Activated gamma-delta T cell treated with Interleukin-2 at 50 U/mL for 16 hours (primary cell): ENCODE results near the gene C1QTNF6.

Experiments
- DNase-seq: peaks from one replicate; pipeline ENCODE4 v3.0.0-alpha.2; 2020

The C1QTNF6 gene

GRCh38 chr22:37190262-37190780 lies 2.3 kb upstream of the C1QTNF6 start:
- no peak for DNase-seq

GRCh38 chr22:37188901-37189466 lies 937 bp upstream of the C1QTNF6 start:
- no peak for DNase-seq

- DNase-seq, result no peak
These were observed 526 bp downstream of the C1QTNF6 start for GRCh38 chr22:37187552-37187890.

- no peak for DNase-seq
These were observed 987 bp downstream of the C1QTNF6 start for GRCh38 chr22:37186997-37187522.

- DNase-seq, result peak; percentile 56
These were observed 1.6 kb downstream of the C1QTNF6 start for GRCh38 chr22:37186228-37186996.

- no peak for DNase-seq
These were observed 2.3 kb downstream of the C1QTNF6 start for GRCh38 chr22:37185646-37186227.

GRCh38 chr22:37184816-37185541 lies 3.1 kb downstream of the C1QTNF6 start:
- no peak for DNase-seq

DNA sequence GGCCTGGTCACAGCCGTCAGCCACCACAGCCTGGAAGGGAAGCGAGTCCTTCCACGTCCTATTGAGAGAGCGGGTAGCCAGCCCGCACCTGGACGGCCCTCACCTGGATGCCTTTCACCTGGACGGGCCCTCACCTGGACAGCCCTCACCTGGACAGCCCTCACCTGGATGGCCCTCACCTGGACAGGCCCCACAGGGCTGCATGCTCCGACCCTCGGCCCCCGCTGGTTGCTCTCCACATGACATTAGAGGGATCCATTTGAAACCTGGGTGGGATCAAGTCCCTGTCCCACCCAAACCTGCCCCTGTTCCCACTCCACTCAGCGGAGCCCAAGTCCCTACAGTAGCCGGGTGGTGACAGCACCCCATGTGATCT lies 3.7 kb downstream of the C1QTNF6 start:
- DNase-seq, result no peak

GRCh38 chr22:37183432-37184379 lies 4.3 kb downstream of the C1QTNF6 start:
- no peak for DNase-seq

DNA sequence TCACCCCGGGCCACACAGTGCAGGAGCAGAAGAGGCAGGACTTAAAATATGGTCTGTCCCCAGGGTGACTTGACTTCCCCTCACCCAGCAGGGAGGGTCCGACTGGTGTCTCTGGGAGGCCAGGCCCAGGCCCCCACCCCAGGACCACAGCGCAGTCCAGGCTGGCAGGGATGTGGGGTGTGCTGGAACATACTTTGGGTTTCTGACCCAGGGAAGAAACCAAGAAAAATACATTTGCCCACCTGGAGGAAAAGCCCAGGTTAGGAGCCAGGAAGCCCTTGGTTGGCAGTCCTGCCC lies 5.2 kb downstream of the C1QTNF6 start:
- no peak for DNase-seq

DNA sequence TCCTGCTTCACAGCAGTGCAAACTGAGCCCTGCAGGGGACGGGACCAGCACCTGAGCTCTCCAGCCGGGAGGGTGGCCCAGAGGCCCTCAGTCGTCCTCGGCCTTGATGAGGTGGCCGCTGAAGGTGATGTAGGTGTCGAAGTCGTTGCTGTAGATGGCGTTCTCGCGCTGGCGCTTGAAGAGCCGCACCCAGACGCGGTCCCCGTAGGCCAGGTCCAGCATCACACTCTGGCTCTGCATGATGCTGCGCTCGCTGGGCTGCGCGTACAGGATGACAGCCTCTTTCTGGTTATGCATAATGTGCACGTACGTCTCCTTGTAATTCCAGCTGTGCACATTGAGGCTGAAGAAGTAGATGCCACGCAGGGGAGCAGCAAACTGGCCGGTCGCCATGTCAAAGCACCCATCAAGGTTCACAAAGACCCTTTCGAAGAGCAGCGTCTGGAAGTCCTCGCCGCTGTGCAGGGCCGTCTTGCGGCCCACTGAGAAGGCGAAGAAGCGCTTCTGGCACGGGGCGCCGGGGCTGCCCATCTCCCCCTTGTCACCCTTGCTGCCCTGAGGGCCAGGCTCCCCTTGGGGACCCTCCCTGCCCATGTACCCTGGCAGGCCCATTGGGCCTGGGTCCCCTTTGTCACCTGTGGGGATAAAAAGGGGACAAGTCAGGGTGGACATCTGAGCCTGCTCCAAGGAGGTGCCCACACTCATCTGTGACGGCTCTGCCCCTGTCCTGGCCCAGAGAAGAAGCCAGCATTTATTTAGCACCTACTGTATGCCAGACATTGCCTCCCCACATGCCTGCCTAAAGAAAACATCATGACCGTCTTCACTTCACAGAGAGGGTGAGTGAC lies 5.7 kb downstream of the C1QTNF6 start:
- DNase-seq, result no peak

GRCh38 chr22:37181681-37182080 lies 6.4 kb downstream of the C1QTNF6 start:
- no peak for DNase-seq

DNA sequence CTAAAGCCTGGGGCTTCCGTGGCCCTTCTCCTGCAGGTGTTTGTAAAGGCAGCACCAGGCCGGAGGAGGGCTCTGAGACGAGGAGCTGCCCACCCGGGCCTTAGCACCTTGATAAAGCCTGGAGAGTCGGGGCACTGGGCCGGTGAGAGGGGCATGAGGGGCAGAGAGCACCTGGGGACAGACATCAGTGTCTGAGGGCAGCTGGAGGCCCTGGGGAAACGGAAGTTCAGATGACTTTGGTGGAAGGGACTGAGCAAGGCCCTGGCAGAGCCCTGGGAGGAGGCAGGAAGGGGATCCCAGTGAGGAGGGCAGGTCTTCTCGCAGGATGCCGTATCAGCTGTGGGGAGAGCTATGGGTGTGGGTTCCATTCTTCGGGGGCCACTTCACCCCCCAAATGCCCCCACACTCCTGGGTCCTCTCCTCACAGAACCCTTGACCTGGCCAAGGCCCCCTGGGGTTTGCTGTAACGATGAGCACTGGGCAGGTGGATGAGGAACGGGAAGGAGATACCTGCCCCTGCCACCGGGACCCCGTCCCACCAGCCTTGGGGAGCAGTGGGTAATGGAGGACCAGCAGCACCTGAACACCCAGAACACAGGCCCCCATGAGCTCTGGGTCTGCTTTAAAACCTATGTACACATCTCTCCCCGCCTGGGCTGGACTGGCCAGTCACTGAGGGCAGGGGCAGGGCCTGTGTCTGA lies 7.4 kb downstream of the C1QTNF6 start:
- DNase-seq, result no peak

GRCh38 chr22:37179622-37180420 lies 8.2 kb downstream of the C1QTNF6 start:
- no peak for DNase-seq

GRCh38 chr22:37179126-37179470 lies 8.9 kb downstream of the C1QTNF6 start:
- no peak for DNase-seq

DNA sequence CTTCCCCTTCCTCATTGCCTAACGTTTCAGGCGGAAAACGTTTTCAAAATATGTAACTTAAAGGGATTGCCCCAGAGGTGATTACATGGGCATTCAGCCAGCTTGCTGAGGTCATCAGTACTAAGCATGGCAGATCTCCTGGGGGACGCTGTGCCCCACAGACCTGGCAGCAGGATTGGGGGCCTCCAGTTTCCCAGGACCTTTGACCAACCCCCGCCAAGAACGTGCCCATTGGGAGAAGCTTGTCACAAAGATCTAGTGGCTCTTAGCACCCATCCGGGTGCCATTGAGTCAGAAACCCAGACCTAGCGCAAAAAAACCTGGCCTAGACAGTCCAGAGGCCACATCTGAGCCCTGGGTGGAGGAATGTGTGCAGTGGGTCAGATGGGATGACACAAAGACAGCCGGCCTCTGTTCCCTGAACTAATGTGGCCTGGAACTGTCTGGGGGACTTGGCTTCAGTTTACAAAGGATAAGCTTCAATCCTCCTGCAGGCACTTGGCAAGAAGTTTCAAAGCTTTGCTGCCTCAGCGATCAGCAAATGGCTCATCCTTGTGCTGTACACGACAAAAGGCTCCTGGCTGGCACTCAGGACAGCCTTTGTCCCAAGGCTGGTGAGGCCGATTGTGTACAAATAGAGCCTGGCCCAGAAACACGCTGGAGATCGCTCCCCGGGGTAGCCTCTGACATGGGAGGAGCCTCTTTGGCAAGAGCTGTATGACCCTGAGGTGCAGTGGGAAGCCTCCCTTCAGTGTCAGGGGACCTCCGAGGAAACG lies 9.5 kb downstream of the C1QTNF6 start:
- no peak for DNase-seq

DNA sequence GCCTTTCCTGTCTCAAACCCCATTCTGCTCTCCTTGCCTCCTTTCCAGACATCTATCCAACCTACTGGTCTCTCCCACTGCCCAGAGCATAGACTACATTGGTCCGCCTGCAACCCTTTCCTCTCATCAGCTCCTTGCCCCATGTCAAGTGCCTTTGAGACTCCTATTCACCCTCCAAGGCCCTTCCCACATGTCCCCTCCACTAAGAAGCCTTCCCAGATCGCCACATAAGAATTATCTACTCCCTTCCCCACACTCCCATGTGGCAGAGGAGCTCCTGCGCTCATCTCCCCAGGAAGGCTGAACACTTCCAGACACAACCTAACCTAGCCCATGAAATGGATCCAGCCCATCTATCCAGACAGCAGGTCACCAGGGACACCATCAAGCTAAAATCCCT lies 10.3 kb downstream of the C1QTNF6 start:
- DNase-seq, result no peak

DNA sequence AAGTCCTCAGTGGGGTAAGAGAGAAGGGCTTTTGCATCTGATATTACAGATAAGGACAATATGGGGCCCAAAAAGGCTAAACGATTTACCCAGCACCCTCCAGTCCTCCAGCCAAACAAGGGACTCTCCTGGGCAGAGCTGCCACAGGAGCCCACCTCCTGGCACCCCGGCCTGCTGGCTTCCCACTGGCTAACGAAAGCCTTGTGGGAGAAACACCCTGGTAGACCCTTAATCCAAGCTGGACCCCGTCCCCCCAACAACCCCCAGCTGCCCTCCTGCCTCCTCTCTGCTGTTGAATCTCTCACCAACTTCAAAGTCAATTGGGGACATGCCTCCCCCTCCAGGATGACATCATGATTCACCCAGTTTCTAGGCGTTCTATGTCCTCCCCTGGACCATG lies 10.8 kb downstream of the C1QTNF6 start:
- DNase-seq, result no peak

DNA sequence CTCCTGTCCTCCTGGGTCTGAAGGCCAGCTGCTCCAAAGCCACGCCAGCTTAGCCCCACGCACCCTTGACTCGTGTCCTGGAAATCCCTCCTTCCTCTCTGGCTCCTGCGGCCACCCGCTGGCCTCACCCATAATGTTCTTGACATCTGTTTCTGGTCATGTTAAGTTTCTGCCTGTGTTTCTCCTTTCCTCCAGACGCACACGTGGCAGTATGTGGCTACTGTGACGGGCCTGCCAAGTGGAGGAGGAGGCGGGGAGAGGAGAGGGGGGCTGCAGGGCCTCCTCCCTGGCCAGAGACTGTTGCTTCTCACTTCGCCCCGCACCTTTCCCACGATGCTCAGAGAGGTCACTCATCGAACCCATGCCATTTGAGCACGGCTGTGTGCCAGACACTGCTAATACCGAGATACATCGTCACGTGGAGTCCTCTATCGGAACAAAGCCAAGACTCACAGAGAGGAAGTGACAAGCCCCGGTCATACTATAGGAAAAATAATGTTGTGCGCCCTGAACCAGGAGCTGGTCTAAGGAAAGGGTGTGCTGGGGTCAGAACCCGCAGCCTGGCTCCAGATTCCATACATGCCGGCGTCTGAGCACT lies 11.5 kb downstream of the C1QTNF6 start:
- DNase-seq, result no peak
